ENCODE measurements around the gene ITGA5. TPM values are rescaled to one million over a fixed set of nuclear protein-coding genes. Genes with fewer than 3 reads are reported as not detected.
A peak's percentile ranks its signal among the peaks of the same experiment; 100 is the strongest.

The ITGA5 gene
- total RNA-seq, 1 experiment from 2014 or later: 96.8 TPM

DNA sequence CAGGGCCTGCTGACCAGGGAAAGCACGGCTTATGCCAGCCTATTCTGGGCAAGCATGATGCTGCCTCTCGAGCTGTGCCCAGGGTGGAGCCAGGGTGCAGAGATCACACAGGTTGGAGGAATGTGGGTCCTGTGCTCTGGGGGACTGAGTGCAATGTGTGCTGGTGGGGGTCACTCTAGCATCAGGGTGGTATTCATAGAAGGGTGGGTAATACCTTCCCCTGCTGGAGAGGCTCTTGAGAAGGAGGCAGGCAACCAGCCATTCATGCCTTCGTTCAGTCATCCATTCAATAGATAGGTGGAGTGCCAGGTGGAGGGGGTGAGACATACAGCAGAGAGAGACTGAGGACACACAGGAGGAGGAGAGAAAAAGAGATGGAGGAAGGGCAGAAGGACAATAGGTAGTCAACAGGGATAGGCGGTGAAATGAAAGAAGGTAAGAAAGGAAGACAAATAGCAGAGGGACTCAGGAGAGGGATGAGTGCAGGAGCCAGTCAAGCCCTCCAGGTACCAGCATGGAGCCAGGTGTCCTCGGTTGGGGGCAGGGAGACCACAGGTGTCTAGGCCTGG, 29.4 kb downstream of the ITGA5 start:
- H3K4me3 ChIP-seq (ENCODE audit: low read depth, low read length, poor library complexity, severe bottlenecking): peak overlapping the region; percentile 58
- POLR2A ChIA-PET (ENCODE audit: low non-redundant PET): no interaction called here
- peaks cover 54% of the 10 kb centered on the region for H3K4me1 ChIP-seq (ENCODE audit: insufficient read depth, low read length, poor library complexity, severe bottlenecking)

DNA sequence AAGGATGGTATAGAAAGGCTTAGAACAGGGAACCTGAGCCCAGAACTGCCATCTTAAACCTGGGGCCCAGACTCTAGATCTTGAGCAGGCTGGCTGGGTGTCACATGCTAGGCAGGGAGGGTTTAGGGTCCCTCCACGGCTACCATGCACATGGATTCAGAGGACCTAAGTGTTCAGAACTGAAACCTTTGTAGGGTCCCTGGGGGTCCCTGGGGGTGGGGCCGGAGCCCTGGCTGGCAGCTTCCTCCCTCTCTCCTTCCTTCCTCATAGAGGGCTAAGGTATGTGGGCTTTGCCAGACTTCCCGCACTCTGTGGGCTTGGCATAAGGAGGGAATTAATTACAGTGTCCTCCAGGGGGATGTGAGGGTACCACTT, 29.9 kb downstream of the ITGA5 start:
- Histone ChIP-seq H3K27me3 (replicated peaks; ENCODE audit: insufficient read depth, low read depth, low read length, poor library complexity) (no peaks in the 10 kb centered on the region), H3K27ac (ENCODE audit: low read depth, low read length, poor library complexity, severe bottlenecking) (peak overlapping the region; percentile 24), H3K4me3 (ENCODE audit: low read depth, low read length, poor library complexity, severe bottlenecking) (no peak overlapping the region), H3K9me3 (ENCODE audit: low read depth, low read length, poor library complexity, severe bottlenecking) (no peaks in the 10 kb centered on the region), H3K4me1 (ENCODE audit: insufficient read depth, low read length, poor library complexity, severe bottlenecking) (peaks cover 54% of the 10 kb centered on the region), H3K36me3 (ENCODE audit: insufficient read depth, low read length, poor library complexity, severe bottlenecking) (no peaks in the 10 kb centered on the region)
- TF ChIP-seq, protein P1, sequence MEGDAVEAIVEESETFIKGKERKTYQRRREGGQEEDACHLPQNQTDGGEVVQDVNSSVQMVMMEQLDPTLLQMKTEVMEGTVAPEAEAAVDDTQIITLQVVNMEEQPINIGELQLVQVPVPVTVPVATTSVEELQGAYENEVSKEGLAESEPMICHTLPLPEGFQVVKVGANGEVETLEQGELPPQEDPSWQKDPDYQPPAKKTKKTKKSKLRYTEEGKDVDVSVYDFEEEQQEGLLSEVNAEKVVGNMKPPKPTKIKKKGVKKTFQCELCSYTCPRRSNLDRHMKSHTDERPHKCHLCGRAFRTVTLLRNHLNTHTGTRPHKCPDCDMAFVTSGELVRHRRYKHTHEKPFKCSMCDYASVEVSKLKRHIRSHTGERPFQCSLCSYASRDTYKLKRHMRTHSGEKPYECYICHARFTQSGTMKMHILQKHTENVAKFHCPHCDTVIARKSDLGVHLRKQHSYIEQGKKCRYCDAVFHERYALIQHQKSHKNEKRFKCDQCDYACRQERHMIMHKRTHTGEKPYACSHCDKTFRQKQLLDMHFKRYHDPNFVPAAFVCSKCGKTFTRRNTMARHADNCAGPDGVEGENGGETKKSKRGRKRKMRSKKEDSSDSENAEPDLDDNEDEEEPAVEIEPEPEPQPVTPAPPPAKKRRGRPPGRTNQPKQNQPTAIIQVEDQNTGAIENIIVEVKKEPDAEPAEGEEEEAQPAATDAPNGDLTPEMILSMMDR (conservative IDR thresholded peaks at IDR 0.05; ENCODE audit: low read depth, low read length): no peak
- no peak for TF ChIP-seq EZH2 (IDR thresholded peaks at IDR 0.05; ENCODE audit: borderline replicate concordance, low read depth, low read length, poor library complexity, severe bottlenecking)
- ChIA-PET POLR2A (ENCODE audit: low non-redundant PET) (interaction anchor here (0.6 kb wide), 1 partner anchor 196 kb away, joined by 3 read pairs; no protein-coding TSS in a partner anchor), CTCF (no interaction called here)
- DNase-seq (ENCODE audit: low spot score): no peak
- BruUV-seq (replicated peaks): no TSS peak
- intact Hi-C loops (cut with micrococcal nuclease; ENCODE audit: unreplicated experiment): no loop called here

More for the DNA sequence above, 29.4 kb downstream of the ITGA5 start:
- intact Hi-C loops (cut with micrococcal nuclease; ENCODE audit: unreplicated experiment): no loop called here
- no peak for DNase-seq (ENCODE audit: low spot score)
- Histone ChIP-seq H3K9me3 (ENCODE audit: low read depth, low read length, poor library complexity, severe bottlenecking) (no peaks in the 10 kb centered on the region), H3K36me3 (ENCODE audit: insufficient read depth, low read length, poor library complexity, severe bottlenecking) (peaks cover 4% of the 10 kb centered on the region), H3K27me3 (replicated peaks; ENCODE audit: insufficient read depth, low read depth, low read length, poor library complexity) (no peaks in the 10 kb centered on the region), H3K27ac (ENCODE audit: low read depth, low read length, poor library complexity, severe bottlenecking) (peak overlapping the region; percentile 24)
- CTCF ChIA-PET: no interaction called here
- BruUV-seq (replicated peaks): no TSS peak
- TF ChIP-seq, protein P1 (conservative IDR thresholded peaks at IDR 0.05; ENCODE audit: low read depth, low read length): no peak
- no peak for TF ChIP-seq EZH2 (IDR thresholded peaks at IDR 0.05; ENCODE audit: borderline replicate concordance, low read depth, low read length, poor library complexity, severe bottlenecking)

GRCh38 chr12:54388237-54389133, 30.6 kb downstream of the ITGA5 start:
- CTCF ChIA-PET: interaction anchor here (0.6 to 1.1 kb wide), 3 partner anchors 11 to 36 kb away, joined by 3 to 5 read pairs (median 5); no protein-coding TSS in a partner anchor
- H3K4me1 ChIP-seq (ENCODE audit: insufficient read depth, low read length, poor library complexity, severe bottlenecking): peaks cover 54% of the 10 kb centered on the region
- DNase-seq (ENCODE audit: low spot score): no peak
- H3K27me3 ChIP-seq (replicated peaks; ENCODE audit: insufficient read depth, low read depth, low read length, poor library complexity): no peaks in the 10 kb centered on the region
- intact Hi-C loops (cut with micrococcal nuclease; ENCODE audit: unreplicated experiment): no loop called here
- TF ChIP-seq, protein P1 (conservative IDR thresholded peaks at IDR 0.05; ENCODE audit: low read depth, low read length): no peak
- TF ChIP-seq EZH2 (IDR thresholded peaks at IDR 0.05; ENCODE audit: borderline replicate concordance, low read depth, low read length, poor library complexity, severe bottlenecking): no peak
- no peaks in the 10 kb centered on the region for H3K9me3 ChIP-seq (ENCODE audit: low read depth, low read length, poor library complexity, severe bottlenecking)
- no peaks in the 10 kb centered on the region for H3K36me3 ChIP-seq (ENCODE audit: insufficient read depth, low read length, poor library complexity, severe bottlenecking)
- POLR2A ChIA-PET (ENCODE audit: low non-redundant PET): interaction anchor here (0.6 kb wide), 2 partner anchors 107 to 195 kb away, joined by 3 read pairs; no protein-coding TSS in a partner anchor
- H3K4me3 ChIP-seq (ENCODE audit: low read depth, low read length, poor library complexity, severe bottlenecking): no peak overlapping the region
- BruUV-seq (replicated peaks): no TSS peak
- H3K27ac ChIP-seq (ENCODE audit: low read depth, low read length, poor library complexity, severe bottlenecking): peak overlapping the region; percentile 24

All from A673 (cell line).